Fibroblast of pulmonary artery (primary cell): ENCODE measurements around the gene FBLN2.

Experiments used
- DNase-seq: peaks from one replicate; pipeline ENCODE4 v3.0.0-alpha.2; 2010; ENCODE audit warnings: low read depth
- H3K4me3 ChIP-seq: replicated peaks from 2 replicates; pipeline ENCODE4 v1.5.1; 2011; ENCODE audit warnings: low read depth, mild to moderate bottlenecking, control low read depth, low read length, moderate library complexity
- CTCF ChIP-seq: IDR thresholded peaks from 2 replicates; pipeline ENCODE4 v1.5.1; 2011; ENCODE audit warnings: mild to moderate bottlenecking, control low read depth, low read length, inconsistent platforms; ENCODE audit errors: missing control alignments

Gene FBLN2

GRCh38 chr3:13636186-13636585 lies 87.3 kb downstream of the FBLN2 start:
- H3K4me3 ChIP-seq, result no peak overlapping the region
- no peak for DNase-seq
- no peak for TF ChIP-seq CTCF

- no peak overlapping the region for H3K4me3 ChIP-seq
- no peak for TF ChIP-seq CTCF
- no peak for DNase-seq
These were observed 87.9 kb downstream of the FBLN2 start for GRCh38 chr3:13636874-13637273.

GRCh38 chr3:13637311-13637891 lies 88.5 kb downstream of the FBLN2 start:
- TF ChIP-seq CTCF, result no peak
- DNase-seq, result no peak
- no peak overlapping the region for H3K4me3 ChIP-seq

- H3K4me3 ChIP-seq, result no peak overlapping the region
- DNase-seq, result no peak
- no peak for TF ChIP-seq CTCF
These were observed 89.0 kb downstream of the FBLN2 start for GRCh38 chr3:13637953-13638352.

- DNase-seq, result no peak
- no peak overlapping the region for H3K4me3 ChIP-seq
- TF ChIP-seq CTCF, result no peak
These were observed 90.0 kb downstream of the FBLN2 start for GRCh38 chr3:13638927-13639326.

GRCh38 chr3:13642597-13642996 lies 93.7 kb downstream of the FBLN2 start:
- H3K4me3 ChIP-seq, result no peak overlapping the region
- DNase-seq, result no peak
- TF ChIP-seq CTCF, result no peak

GRCh38 chr3:13644341-13645117 lies 95.6 kb downstream of the FBLN2 start:
- no peak for TF ChIP-seq CTCF
- H3K4me3 ChIP-seq, result no peak overlapping the region
- no peak for DNase-seq
